PC-9 (cell line): ENCODE data around the gene JUP.

Source experiments
- CTCF ChIP-seq: fragments of 200-600 bp; sonication (generic); conservative IDR thresholded peaks from 2 replicates; pipeline ENCODE4 v1.6.1; 2017; ENCODE audit warnings: mixed run types, antibody characterized with exemption, mild to moderate bottlenecking, moderate library complexity
- EZH2 ChIP-seq: fragments of 200-600 bp; sonication (generic); IDR thresholded peaks from 2 replicates; pipeline ENCODE4 v1.8.0; 2017; ENCODE audit warnings: antibody characterized with exemption, low read depth

DNA sequence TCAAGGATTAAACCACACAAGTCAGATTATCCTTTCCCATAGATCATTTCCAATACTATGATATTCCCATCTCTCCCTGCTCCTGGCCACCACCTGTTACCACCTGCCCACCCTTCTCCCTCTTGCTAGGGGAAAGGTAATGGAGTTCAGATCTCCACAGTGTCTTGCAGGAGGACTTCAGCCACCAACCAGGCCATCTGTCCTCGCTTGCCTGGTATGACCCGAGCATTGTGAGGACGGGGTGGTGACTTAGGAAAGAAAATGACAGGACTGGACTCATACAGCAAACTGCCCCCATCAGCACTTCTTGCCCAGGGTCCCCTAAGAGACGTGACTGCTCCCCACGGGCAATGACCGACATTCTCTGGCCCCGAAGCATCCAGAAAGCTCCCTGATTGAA, 37.1 kb upstream of the JUP start:
- TF ChIP-seq CTCF: no peak
- no peak for TF ChIP-seq EZH2
